GM12865 (cell line): ENCODE measurements around the gene GLI2.

Experiments used
- DNase-seq: peaks from one replicate; pipeline ENCODE4 v3.0.0; 2010; ENCODE audit warnings: low read depth
- H3K4me3 ChIP-seq: 2 replicates; pipeline ENCODE4 v1.5.1; 2011; ENCODE audit warnings: mild to moderate bottlenecking, low read depth, low read length, control low read depth
- TF ChIP-seq, protein P1 (sequence below): IDR thresholded peaks from 2 replicates; pipeline ENCODE4 v1.5.1; 2011; ENCODE audit warnings: low read length, control low read depth, low read depth, inconsistent platforms; ENCODE audit not compliant: insufficient read depth; ENCODE audit errors: missing control alignments

GLI2 gene

DNA sequence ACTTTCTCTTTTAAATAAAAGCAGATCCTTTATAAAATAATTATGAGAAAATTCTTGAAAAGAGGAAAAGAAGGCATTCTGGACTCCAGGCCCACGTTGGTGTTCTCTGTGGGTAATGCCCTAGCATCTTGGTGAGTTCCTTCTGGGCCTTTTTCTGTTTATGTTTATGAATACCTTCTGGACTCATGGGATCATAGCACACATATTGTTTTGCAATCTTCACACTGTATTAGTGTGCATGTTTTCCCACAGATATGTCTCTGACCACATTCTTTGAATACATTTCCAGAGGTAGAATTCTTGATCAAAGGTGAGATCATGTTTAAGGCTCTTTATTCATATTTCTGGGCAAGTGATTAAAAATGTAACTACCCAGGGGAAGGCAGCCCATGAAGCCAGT, 15.9 kb downstream of the GLI2 start:
- no peak for DNase-seq
- TF ChIP-seq, protein P1, sequence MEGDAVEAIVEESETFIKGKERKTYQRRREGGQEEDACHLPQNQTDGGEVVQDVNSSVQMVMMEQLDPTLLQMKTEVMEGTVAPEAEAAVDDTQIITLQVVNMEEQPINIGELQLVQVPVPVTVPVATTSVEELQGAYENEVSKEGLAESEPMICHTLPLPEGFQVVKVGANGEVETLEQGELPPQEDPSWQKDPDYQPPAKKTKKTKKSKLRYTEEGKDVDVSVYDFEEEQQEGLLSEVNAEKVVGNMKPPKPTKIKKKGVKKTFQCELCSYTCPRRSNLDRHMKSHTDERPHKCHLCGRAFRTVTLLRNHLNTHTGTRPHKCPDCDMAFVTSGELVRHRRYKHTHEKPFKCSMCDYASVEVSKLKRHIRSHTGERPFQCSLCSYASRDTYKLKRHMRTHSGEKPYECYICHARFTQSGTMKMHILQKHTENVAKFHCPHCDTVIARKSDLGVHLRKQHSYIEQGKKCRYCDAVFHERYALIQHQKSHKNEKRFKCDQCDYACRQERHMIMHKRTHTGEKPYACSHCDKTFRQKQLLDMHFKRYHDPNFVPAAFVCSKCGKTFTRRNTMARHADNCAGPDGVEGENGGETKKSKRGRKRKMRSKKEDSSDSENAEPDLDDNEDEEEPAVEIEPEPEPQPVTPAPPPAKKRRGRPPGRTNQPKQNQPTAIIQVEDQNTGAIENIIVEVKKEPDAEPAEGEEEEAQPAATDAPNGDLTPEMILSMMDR, result no peak
- no peak overlapping the region for H3K4me3 ChIP-seq

DNA sequence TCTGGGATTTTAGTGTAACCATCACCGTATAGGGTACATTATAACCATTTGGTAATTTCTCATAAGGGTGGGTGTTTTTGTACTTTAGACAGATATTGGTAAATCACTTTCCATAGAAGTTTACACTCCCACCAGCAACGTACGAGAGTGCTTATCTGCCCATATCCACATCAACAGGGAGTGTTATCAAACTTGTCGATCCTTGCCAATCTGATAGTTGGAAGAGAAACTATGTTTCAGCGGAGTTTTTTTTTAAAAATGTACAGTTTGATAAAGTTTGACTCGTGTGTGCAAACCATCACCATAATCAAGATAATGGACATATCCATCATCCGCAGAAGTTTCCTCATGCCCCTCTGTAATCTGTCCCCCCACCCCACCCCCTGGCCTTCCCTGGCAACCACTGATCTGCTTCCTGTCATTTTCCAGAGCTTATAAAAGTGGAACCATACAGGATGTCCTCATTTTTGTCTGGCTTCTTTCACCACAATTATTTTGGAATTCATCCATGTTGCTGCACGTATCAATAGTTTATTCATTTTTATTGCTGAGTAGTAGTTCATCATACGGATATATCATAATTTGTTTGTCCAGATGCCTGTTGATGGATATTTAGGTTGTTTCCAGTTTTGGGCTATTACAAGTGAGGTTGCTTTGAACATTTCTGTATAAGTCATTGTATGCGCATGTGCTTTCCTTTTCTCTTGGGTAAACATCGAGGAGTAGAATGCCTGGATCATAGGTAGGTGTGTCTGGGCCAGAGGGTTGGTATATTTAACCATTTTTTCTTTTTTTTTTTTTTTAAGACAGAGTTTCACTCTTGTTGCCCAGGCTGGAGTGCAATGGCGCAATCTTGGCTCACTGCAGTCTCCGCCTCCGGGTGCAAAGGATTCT, 18.6 kb downstream of the GLI2 start:
- TF ChIP-seq, protein P1, result no peak

DNA sequence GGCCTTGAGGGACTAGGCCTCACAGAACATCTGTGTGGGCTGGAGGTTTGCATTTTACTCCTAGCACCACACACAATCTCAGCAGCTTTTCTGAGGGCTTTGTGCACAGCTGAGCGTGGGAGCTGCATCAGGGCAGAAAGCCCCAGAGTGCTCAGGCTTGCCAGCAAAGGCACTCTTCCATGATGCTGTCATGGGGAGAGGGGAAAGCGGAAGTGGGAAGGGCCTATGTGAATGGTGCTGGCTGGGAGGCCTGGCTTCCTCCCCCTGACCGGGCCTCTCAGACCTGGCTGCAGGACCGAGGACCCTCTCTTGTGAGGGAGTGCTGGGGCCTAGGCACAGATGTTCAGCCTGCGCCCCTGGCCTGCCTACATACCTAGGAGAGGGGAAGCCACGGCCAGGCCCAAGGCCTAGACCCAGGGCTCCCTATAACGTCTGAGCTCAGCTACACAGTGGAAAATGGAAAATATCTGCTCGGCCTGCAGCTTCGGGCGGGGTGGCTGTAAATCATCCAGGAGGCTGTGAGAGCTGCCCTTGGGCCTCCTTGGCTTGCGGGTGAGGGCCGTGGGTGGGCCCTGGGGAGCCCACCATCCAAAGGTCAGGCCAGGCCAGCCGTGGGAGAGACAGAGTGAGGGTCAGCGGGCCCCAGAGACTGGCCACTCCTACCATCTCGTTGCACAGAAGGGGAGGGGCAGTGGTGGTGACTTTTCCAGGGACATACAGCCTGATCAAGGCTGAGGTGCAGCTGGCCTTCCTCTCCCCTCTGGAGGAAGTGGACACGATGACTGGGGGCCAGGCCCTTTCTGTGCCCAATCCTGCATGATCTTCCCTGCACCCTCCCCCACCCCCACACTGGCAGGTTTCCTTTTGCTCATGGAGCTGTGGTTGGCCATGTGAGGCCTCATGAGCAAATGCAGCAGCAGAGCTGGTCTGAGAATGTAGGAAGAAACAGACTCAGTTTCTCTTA, 22.8 kb downstream of the GLI2 start:
- TF ChIP-seq, protein P1, result no peak
- no peak for DNase-seq
- no peak overlapping the region for H3K4me3 ChIP-seq

More for the DNA sequence above, 18.6 kb downstream of the GLI2 start:
- DNase-seq, result no peak
- no peak overlapping the region for H3K4me3 ChIP-seq

DNA sequence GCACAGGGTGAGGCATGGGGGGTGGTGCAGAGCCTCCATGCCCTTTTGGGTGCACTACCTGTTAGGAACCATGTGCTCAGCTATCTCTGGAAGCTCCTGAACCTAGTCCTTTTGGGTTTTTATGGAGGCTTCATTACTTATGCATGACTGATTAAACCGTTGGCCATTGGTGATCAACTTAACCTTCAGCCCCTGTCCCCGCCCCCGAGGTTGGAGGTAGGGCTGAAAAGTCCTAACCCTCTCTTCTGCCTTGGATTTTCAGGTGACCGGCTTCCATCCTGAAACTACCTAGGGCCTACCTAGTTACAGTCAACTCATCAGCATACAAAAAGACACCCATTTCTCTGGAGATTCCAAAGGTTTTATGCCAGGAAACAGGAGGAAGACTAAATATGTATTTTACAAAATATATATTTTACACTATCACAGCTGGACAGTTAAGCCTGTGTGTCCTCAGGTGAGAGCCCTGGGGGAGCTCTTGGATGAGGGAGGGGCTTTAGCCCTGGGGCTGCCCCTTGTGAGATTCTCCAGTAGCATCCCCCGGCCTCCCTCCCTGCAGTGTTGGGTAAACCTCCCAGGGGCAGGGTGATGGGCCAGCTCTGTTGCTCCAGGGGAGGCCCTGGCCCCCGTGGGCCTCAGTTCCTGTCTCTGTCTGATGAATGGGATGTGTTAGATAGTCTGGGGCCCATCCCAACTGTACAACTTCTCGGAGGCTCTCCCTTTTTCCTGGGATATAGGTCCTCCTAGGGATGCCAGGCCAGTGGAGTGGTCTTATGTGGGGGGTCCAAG, 24.1 kb downstream of the GLI2 start:
- TF ChIP-seq, protein P1, result no peak
- H3K4me3 ChIP-seq, result no peak overlapping the region
- DNase-seq, result no peak

DNA sequence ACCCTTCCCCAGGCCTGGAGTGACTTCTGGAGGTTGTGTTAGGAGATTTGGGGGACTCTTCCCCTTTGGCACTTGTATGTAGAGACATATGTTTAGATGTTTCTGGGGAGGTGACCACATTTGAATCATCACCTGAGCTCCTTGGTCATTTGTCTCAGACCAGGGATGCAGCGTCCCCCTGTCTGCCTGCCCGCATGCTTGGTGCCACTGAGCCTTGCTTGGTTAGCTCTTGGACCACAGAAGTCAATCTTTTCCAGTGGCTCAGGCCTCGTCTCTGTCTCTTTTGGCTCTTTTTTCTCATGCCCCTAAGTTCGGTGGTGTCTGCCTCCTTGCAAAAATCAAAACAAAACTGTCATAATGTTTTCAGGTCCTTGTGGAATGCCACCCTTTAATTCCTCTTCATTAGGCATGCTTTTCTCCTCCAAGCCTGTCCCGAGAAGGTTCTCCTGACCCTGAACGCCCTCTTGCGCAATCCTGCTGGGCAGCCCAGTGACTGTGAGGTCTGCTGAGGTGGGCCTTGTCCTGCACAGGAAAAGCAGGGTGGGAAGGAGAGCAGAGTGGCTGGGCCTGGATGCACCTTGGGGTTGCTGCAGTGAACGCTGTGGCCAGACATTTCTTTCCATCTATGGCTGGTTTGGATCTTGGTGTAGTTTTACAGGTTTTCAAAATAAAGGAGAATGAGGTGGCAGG, 24.9 kb downstream of the GLI2 start:
- TF ChIP-seq, protein P1, result no peak
- DNase-seq, result no peak

More for the DNA sequence above, 24.9 kb downstream of the GLI2 start:
- H3K4me3 ChIP-seq, result no peak overlapping the region
